T-helper 1 cell treated with Interleukin-12 subunit alpha and Interleukin-12 subunit beta and Interleukin-4 antibody, amounts not matched to agents 30 ng/mL and 1 ng/mL, for 36 hours (primary cell): ENCODE results near the gene NTN3. TPM values are rescaled to one million over a fixed set of nuclear protein-coding genes. Genes with fewer than 3 reads are reported as not detected.
"Not testable (repeated sequence)": the region's sequence is repeated elsewhere in the genome, so short reads cannot be mapped to it uniquely, and the experiment has no call there.

ENCODE experiments used
- intact Hi-C: fragments of 100-400 bp; cut with micrococcal nuclease; formaldehyde crosslinking; loops from one replicate; pipeline ENCODE4 v1.15.1; 2024
- total RNA-seq: library from RNA; stranded (reverse); gene quantifications from 2 replicates; pipeline ENCODE4 v1.2.3, GENCODE V29; 2022

Gene NTN3
- total RNA-seq, 1 donor from 2014 or later: not detected

DNA sequence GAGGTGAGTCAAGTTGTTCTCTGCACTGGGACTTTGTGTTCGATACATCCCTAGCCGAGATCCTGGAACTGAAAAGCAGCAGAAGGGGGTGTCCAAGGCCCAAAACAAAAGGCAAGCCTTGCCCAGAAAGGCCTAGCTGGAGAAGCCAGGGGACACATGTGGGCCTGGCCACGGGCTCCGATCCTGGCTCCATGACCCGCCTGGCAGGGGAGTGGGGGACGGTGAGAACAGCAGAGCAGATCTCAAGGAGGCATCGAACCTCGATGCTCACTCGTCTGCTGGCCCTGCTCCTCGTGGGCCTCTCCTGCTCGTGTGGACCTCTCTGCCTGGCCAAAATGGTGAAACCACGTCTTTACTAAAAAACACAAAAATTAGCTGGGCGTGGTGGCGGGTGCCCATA lies 33.0 kb upstream of the NTN3 start:
- intact Hi-C loops: no loop called here

DNA sequence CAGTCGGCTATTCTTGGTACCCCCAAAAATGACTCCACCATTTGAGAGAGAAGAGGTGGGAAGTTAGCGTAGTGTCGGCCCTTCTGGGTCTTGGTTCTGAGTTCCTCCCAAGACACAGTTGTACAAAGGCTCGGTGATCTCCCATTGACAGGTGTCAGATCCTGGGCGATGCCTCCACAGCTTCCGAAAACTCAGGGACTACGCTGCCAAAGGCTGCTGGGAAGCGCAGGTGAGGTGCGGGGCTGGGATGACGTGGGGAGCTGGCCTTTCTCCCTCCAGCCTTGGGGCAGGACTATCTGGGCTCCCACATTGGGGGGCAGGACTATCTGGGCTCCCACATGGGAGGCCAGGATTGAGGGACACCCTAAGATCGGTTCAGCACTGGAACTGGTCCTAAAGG lies 31.5 kb upstream of the NTN3 start:
- intact Hi-C loops: no loop called here

DNA sequence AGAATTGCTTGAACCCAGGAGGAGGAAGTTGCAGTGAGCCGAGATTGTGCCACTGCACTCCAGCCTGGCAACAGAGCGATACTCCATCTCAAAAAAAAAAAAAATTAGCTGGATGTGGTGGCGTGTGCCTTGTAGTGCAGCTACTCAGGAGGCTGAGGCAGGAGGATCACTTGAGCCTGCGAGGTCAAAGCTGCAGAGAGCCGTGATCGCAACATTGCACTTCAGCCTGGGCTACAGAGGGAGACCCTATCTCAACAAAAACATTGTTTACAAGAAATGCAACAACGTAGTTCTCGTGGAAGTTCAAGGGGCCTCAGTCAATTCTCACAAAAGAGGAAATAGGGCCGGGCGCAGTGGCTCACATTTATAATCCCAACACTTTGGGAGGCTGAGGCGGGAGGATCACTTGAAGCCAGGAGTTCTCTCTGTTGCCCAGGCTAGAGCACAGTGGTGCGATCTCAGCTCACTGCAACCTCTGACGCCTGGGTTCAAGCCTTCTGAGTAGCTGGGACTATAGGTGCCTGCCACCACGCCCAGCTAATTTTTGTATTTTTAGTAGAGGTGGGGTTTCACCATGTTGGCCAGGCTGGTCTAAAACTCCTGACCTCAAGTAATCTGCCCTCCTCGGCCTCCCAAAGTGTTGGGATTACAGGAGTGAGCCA lies 29.8 kb upstream of the NTN3 start:
- intact Hi-C loops: not testable (repeated sequence)

DNA sequence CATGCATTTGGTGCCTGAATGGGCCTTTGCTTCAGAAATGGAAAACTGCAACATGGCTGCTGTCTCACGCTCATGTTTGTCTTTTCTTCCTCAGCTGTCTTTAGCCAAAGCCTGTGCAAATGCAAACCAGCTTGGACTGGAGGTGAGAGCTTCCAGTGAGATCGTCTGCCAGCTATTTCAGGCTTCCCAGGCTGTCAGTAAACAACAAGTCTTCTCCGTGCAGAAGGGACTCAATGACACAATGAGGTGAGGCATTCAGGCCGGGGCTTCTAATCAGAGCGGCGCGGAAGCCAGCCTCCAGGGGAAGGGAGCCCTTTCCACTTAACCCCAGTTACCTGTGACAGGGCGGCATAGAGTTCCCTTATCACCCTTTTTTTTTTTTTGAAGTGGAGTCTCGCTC lies 27.5 kb upstream of the NTN3 start:
- intact Hi-C loops: no loop called here

DNA sequence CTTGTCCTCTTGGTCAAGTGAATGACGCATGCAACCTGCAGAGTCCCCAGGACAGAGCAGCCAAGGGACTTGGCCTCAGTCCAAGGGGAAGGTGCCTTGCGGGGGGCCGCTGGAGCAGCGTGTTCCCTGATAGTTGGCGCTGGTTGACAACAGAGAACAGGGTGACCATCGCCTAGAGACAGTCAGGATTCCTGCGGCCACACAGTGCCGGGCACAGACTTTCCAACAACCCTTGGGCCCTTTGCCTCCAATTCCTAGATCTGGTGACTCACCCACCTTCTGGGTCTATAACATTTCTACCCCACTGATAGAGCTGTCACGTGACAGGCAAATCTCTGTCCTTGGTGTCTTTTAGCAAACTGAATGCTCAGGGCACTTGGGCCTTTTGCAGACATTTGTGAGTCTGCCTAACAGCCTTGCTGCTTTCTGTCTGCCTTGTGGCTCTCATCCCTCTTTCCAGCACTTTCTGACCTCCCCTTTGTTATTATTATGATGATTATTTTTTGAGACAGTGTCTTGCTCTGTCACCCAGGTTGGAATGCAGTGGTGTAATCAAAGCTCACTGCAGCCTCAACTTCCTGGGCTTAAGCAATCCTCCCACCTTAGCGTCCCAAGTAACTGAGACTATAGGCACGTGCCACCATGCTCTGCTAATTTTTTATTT lies 23.0 kb upstream of the NTN3 start:
- intact Hi-C loops: no loop called here

DNA sequence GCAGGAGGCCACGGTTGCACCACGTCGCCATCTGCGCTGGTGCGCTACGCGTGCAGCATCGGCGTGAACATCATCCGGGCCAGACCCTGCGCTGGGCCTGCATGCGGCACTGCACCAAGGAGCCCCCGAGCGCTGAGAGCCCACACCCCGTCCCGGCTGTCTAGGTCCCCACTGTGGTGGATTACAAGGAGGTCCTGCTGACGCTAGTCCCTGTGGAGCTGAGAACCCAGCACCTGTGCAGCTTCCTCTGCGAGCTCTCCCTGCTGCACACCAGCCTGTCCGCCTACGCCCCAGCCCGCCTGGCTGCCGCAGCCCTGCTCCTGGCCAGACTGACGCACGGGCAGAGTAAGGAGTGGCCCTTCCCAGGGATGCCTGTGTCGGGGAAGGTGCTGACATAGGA lies 22.0 kb upstream of the NTN3 start:
- intact Hi-C loops: no loop called here

DNA sequence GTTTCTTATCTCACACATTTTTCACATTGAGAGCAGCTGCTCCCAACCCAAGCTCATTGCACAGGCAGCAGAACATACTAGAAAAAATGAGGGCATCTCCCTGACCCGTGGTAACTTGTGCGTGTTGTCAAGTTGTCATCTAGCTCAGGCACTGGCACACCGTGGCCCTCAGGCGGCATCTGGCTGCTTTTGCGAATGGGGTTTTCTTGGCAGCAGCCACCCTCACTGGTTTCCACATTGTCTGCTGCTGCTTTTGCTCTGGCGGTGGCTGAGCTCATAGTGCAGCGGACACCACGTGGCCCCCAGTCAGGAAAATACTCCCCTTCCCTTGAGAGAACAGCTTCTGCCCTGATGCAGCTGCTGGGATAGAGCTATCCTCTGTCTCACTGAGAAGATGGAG lies 20.6 kb upstream of the NTN3 start:
- intact Hi-C loops: no loop called here

DNA sequence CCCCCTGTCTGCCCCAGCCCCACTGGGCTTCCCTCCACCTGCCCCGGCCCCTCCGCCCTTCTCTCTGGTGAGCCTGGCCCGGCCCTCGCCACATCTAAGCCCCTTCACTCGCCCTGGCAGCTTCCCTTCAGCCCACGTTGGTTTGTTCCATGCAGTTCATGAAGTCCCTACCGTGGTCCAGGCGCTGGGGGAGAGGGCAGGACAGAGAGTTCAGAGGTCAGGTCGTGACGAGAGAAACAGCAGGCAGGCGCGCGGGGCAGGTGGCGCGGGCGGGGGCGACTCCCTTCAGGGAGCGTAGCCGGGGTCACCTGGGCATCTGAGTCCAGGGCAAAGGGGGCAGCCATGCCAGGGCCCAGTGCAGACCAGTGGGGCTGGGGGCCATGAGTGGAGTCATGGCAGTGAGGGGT lies 20.1 kb upstream of the NTN3 start:
- intact Hi-C loops: no loop called here

DNA sequence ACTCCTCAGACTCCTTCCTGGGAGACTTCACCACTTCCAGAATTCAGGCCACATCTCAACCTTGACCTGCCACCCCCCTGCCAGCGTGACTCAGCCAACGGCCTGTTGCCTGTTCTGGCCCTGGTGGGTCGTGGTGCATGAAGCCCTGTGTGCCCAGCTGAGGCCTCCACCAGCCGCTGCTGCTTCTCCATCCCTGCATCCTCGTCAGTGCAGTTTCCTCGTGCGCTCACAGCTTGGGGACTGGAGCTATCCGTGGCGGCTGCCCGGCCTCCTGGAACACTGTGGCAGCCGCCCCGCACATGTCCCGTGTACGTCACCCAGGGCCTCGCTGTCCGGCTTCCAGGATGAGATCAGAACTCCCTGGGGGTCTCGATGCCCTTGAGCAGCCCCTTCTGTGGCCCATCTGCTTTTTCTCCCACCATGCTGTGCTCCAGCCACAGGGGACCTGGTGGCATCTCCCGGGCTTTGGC lies 19.2 kb upstream of the NTN3 start:
- intact Hi-C loops: no loop called here

DNA sequence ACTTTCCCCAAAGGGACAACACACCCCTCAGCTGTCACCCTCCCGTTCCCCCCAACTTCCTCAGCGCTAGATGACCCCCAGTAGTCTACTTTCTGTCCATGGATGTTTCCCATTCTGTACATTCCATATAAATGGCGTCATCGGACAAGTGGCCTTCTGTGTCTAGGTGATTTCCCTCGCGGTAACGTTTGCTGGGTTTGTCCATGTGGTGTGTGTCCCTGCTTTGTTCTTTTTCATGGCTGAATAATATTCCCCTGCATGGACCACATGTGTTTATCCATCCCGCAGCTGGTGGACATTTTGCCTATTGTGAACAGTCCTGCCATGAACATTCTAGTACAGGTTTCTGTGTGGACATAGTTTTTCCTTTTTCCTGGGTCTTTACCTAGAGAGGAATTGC lies 18.4 kb upstream of the NTN3 start:
- intact Hi-C loops: no loop called here

DNA sequence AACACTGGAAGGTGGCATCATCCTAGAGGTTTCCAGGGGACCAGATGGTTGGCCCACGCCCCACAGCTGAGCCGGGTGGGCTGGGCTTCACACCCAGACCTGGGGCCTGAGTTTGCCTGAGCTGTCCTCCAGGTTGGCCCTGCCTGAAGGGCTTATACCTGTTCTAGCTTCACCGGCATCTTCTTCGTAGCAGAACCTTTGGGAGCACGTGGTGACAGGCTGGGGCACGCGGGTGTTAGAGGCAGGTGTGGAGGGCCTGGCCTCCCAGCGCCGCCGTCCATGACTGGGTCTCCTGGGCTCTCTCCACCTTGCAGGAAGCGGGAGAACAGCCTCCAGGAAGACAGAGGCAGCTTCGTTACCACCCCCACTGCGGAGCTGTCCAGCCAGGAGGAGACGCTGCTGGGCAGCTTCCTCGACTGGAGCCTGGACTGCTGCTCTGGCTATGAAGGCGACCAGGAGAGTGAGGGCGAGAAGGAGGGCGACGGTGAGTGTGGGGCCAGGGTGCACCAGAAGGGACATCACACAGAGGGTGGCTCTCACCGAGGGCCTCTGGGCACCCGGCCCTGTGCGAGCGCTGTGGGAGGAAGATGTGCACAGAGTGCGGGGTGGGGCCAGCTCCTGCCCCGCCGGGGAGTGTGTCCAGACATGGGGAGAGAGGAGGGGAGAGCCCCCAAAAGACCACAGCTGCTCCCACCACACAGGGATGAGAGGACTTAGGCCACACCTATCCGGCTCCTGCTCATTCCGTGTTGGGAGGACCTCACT lies 15.8 kb upstream of the NTN3 start:
- intact Hi-C loops: no loop called here

DNA sequence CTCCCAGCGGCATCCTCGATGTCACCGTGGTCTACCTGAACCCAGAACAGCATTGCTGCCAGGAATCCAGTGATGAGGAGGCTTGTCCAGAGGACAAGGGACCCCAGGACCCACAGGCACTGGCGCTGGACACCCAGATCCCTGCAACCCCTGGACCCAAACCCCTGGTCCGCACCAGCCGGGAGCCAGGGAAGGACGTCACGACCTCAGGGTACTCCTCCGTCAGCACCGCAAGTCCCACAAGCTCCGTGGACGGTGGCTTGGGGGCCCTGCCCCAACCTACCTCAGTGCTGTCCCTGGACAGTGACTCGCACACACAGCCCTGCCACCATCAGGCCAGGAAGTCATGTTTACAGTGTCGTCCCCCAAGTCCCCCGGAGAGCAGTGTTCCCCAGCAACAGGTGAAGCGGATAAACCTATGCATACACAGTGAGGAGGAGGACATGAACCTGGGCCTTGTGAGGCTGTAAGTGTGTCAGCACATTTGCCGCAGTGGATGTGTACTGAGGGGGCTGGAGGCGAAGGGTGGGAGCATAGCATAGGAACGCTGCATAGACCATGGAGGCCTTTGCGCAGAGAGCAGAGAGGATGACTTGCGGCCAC lies 14.4 kb upstream of the NTN3 start:
- intact Hi-C loops: no loop called here

DNA sequence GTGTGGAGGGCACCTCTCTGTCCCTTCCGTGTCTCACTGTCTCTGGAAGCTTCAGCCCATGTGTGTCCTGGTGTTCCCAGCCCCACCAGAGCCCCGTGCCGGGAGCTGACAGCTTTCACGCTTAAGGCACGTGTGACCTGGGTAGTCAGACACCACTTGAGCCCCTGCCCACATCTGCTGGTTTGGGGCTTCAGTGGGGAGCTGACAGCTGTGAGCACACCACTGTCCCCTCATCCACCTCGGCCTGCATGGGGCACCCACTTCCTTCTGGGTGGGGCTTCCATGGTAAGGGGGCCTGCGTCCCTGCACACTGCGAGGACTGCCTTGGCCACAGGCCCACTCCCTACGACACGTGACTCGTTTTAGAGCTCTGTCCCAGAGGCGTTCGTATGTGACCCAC lies 13.8 kb upstream of the NTN3 start:
- intact Hi-C loops: no loop called here

DNA sequence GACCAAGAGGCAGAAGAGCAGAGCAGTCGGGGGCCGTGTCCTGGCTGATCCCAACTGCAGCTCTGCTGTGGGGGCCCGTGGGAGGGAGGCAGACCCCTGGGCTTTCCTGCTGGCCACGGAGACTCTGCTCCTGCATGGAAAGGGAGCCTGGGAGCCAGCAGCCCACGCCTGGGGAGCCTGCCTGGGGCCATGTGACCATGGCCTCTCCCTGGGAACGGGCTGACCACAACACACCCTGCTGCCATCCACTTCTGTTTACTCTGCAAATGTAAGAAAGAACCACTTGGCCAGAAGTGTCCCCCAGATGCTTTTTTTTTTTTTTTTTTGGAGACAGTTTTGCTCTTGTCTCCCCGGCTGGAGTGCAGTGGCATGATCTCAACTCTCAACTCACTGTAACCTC lies 13.2 kb upstream of the NTN3 start:
- intact Hi-C loops: no loop called here

DNA sequence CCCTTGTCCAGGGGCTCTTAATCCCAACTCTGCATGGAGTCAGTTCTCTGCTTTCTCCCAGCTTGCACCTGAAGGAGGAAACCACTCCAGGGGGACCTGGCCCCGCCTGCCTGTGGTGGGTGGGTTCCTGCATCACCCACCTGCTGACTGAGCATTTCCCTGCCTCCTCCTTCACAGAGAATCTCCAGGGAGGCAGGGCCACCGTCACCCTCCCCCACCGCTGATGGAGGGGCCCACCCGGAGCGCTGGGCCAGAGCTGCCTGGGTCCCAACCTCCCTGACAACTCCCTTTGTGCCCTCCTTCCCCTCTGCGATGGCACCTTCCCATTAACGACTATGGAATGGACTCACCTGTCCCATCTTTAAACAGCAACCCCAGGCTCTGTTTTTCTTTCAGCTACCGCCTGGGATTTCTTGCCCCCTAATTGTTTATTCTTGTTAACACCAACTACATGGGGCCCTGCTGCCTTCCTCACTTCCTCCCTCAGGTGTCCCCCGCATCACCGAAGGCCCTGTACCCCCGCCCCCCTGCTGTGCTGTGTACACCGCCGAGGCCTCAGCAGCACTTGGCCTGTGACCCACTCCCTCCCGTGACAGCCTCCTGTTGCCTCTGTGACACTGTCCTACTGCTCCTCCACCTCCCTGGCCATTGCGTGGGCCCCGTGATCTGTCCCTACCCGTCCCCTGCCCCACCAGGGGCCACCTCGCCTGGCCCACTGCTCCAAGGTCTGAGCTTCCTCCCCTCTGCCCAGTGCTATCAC lies 12.0 kb upstream of the NTN3 start:
- intact Hi-C loops: no loop called here

DNA sequence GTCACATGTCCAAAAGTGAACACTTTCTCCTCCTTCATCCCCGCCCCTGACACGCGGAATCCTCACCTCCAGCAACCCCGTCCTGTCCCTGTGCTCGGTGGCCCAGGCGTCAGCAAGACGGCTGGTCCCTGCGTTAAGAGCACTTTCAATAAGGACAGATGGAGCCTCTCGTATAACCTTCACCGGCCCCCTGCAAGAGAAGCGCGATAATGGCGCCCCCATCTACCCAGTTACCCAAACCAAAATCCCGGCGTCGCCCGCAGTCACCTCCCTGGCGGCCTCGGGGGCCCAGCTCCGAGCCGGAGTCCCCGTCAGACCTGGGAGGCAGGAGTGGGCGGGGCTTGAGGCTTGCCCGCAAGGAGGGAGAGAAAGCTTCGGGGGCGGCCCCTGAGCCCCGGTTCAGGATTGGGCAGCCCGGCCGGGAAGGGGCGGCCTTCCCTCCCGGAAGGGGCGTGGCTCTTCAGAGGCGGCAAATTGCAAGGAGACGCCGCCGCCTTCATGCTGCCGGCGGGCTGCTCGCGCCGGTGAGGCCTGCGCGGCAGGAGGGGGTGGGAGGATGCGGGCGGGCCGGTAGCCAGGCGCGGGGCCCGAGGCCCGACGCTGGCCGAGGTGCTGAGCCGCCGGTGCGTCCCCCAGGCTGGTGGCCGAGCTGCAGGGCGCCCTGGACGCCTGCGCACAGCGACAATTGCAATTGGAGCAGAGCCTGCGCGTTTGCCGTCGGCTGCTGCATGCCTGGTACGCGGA lies 11.3 kb upstream of the NTN3 start, which contains the start of gene TEDC2:
Gene TEDC2, plus strand, starts transcription at position 463 of the 744 bp plus-strand sequence. Its CDS starts 36 bp downstream, at position 499.
- intact Hi-C loops: loop anchor here (1.0 to 2.0 kb wide), 4 partner anchors 31 to 77 kb away; partner anchors contain the start of genes ATP6V0C and CCNF

DNA sequence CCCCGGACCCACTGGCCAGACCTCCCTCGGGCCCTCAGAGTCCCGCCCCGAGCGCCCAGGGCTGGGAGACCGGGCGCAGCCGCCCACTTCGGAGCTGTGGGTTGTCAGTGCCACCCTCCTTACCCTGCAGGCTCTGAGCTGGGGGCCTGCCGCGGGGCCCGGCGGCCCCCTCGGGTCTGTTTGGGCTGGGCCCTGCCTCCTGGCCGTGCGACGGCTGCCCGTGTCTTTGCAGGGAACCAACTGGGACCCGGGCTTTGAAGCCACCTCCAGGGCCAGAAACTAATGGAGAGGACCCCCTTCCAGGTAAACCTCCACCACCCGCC lies 10.7 kb upstream of the NTN3 start:
- intact Hi-C loops: loop anchor here (1.0 to 2.0 kb wide), 4 partner anchors 31 to 77 kb away; partner anchors contain the start of genes ATP6V0C and CCNF

DNA sequence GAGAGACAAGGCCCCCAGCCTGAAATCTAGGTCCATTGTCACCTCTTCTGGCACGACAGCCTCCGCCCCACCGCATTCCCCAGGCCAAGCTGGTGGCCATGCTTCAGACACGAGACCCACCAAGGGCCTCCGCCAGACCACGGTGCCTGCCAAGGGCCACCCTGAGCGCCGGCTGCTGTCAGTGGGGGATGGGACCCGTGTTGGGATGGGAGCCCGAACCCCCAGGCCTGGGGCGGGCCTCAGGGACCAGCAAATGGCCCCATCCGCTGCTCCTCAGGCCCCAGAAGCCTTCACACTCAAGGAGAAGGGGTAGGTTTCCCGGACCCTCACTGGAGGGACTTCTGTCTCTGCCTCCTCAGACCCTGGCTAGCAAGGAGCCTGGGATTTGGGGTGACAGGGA lies 10.2 kb upstream of the NTN3 start:
- intact Hi-C loops: loop anchor here (1.0 to 2.0 kb wide), 4 partner anchors 32 to 76 kb away; partner anchors contain the start of genes ATP6V0C and CCNF

DNA sequence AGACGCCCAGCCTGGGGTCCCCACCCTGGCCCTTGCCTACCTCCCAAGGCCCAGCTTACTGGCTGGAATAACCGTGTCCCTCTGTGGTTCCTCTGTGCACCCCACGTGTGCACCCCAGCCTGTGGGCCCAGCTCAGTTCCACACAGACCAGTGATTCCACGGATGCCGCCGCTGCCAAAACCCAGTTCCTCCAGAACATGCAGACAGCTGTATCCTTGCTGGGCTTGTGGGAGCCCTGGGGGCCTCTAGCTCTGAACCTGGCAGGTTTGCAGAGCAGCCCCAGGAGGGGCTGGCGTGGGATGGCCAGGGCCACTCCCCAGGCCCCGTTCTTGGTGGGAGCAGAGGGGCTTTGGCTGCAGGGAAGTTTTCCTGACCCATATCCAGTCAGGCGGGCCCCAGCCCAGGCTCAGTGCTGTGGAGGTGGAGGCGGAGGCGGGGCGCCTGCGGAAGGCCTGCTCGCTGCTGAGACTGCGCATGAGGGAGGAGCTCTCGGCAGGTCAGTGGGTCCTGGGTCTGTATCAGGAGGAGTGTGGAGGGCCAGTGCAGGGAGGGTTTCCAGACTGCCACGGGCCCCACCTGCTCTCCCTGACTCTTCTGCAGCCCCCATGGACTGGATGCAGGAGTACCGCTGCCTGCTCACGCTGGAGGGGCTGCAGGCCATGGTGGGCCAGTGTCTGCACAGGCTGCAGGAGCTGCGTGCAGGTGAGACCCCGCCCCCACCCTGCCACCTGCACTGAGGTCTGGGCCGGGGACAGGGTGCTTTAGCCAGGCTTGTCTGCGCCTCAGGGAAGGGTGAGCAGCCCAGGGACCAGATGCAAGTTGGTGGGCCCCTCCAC lies 8.8 kb upstream of the NTN3 start:
- intact Hi-C loops: no loop called here
